ENCODE measurements around the gene MRFAP1L1. TPM values are rescaled to one million over a fixed set of nuclear protein-coding genes. Genes with fewer than 3 reads are reported as not detected.

The MRFAP1L1 gene
- total RNA-seq: 30.1 and 59.9 TPM in 2 replicates

GRCh38 chr4:6709230-6710114, at the start of gene MRFAP1L1:
Gene MRFAP1L1, minus strand, starts transcription at chr4:6709865. Its CDS starts 236 bp downstream, at chr4:6709629.

DNA sequence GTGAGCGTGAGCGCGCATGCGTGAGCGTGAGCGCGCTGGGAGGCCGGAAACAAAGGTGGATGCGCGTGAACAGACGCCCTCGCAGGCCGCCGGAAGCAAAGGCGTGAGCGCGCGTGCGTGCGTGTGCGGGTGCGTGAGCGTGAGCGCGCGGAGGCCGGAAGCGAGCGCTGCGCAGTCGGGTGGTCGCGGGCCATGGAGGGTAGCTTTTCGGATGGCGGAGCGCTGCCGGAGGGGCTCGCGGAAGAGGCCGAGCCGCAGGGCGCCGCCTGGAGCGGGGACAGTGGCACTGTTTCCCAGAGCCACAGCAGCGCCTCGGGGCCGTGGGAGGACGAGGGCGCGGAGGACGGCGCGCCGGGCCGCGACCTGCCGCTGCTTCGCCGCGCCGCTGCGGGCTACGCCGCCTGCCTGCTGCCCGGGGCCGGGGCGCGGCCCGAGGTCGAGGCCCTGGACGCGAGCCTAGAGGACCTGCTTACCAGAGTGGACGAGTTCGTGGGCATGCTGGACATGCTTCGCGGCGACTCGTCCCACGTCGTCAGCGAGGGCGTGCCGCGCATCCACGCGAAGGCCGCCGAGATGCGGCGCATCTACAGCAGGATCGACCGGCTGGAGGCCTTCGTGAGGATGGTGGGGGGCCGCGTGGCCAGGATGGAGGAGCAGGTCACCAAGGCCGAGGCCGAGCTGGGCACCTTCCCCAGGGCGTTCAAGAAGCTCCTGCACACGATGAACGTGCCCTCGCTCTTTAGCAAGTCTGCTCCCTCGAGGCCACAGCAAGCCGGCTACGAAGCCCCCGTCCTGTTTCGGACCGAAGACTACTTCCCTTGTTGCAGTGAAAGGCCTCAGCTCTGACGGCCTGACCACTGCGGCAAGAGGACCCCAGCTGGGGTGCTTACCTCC, 6.6 kb upstream of the MRFAP1L1 start, which contains the start of gene BLOC1S4:
BLOC1S4 (plus strand) TSS at position 157 of the 894 bp plus-strand sequence; CDS start at position 193, 36 bp downstream.

GRCh38 chr4:6693231-6694176, 16.2 kb downstream of the MRFAP1L1 start, which contains the start of gene S100P:
Gene S100P, plus strand, starts transcription at chr4:6693878. Its CDS starts 55 bp downstream, at chr4:6693933.

Other genes starting within 250 kb of the MRFAP1L1 start
- 0.16 and 0.38 TPM in 2 replicates for gene PPP2R2C, start 237.3 kb downstream of the MRFAP1L1 start, total RNA-seq
- 7.9 and 20.9 TPM in 2 replicates for gene MAN2B2, start 134.7 kb downstream of the MRFAP1L1 start, total RNA-seq
- gene MRFAP1, start 69.2 kb downstream of the MRFAP1L1 start, total RNA-seq: 81.6 and 178 TPM in 2 replicates
- gene S100P, start 16.0 kb downstream of the MRFAP1L1 start, total RNA-seq: 0.06 and 0.16 TPM in 2 replicates
- 7.6 and 9.4 TPM in 2 replicates for gene BLOC1S4, start 6.3 kb upstream of the MRFAP1L1 start, total RNA-seq
- gene KIAA0232, start 72.9 kb upstream of the MRFAP1L1 start, total RNA-seq: 8.6 and 17.9 TPM in 2 replicates
- gene TBC1D14, start 200.0 kb upstream of the MRFAP1L1 start, total RNA-seq: 14.9 and 33.0 TPM in 2 replicates